Measurements from ENCODE around the gene ZDHHC14.

- TF ChIP-seq YY1 (IDR thresholded peaks at IDR 0.05; ENCODE audit: insufficient read depth, insufficient read length) (no peak), ZNF274 (IDR thresholded peaks at IDR 0.05; ENCODE audit: low read depth, low read length) (no peak)
These were observed 228.1 kb downstream of the ZDHHC14 start for GRCh38 chr6:157609117-157609516.
